Stimulated activated CD8-positive, alpha-beta memory T cell treated with anti-CD3 and anti-CD28 coated beads, Interleukin-2, amount 100 ng/mL, for 48 hours (primary cell): ENCODE measurements around the gene POU2F3.

ENCODE experiments used
- DNase-seq, 2 donors: peaks; one replicate each; pipeline ENCODE4 v3.0.0-alpha.2; 2020; ENCODE audit warnings: low read depth in 2 of 2

POU2F3 gene

GRCh38 chr11:120316880-120317688 is 77.1 kb downstream of the POU2F3 start:
- no peak for DNase-seq

GRCh38 chr11:120317689-120318480 is 77.9 kb downstream of the POU2F3 start:
- no peak for DNase-seq

GRCh38 chr11:120318906-120319305 is 79.0 kb downstream of the POU2F3 start:
- DNase-seq, result no peak

- peak in 1 of 2 donors; percentile 37 for DNase-seq
Measured at GRCh38 chr11:120324932-120325810, 85.2 kb downstream of the POU2F3 start, which contains the start of gene TLCD5. TSS of gene TLCD5 (plus strand) at chr11:120325299. CDS start at chr11:120327442, 2,143 bp downstream.

GRCh38 chr11:120326228-120326627 is 86.3 kb downstream of the POU2F3 start:
- DNase-seq, result no peak

GRCh38 chr11:120326845-120327281 is 86.9 kb downstream of the POU2F3 start:
- DNase-seq, result no peak

- no peak for DNase-seq
Measured at GRCh38 chr11:120327311-120327710, 87.4 kb downstream of the POU2F3 start.

GRCh38 chr11:120329556-120329955 is 89.6 kb downstream of the POU2F3 start:
- DNase-seq, result no peak

- DNase-seq, result no peak
Measured at GRCh38 chr11:120330045-120330444, 90.1 kb downstream of the POU2F3 start.

- no peak for DNase-seq
Measured at GRCh38 chr11:120331301-120331996, 91.5 kb downstream of the POU2F3 start.

GRCh38 chr11:120332822-120333716 is 93.1 kb downstream of the POU2F3 start:
- no peak for DNase-seq

- no peak for DNase-seq
Measured at GRCh38 chr11:120333801-120334200, 93.9 kb downstream of the POU2F3 start.

GRCh38 chr11:120334332-120334731 is 94.4 kb downstream of the POU2F3 start:
- DNase-seq, result no peak

GRCh38 chr11:120334894-120335462 is 95.0 kb downstream of the POU2F3 start:
- DNase-seq, result no peak

GRCh38 chr11:120335556-120335907 is 95.6 kb downstream of the POU2F3 start:
- DNase-seq, result no peak

GRCh38 chr11:120335908-120336640 is 96.1 kb downstream of the POU2F3 start, which contains the start of gene ARHGEF12:
TSS of gene ARHGEF12 (plus strand) at chr11:120336413. CDS start at chr11:120337244, 831 bp downstream.
- DNase-seq, result peak; percentile 74 to 81

- peak in 1 of 2 donors; percentile 19 for DNase-seq
Measured at GRCh38 chr11:120336641-120337354, 96.9 kb downstream of the POU2F3 start.
